ENCODE measurements around the gene SLC35E1. TPM values are rescaled to one million over a fixed set of nuclear protein-coding genes. Genes with fewer than 3 reads are reported as not detected.

The SLC35E1 gene
- total RNA-seq, 1 experiment from 2014 or later, result 28.5 TPM

DNA sequence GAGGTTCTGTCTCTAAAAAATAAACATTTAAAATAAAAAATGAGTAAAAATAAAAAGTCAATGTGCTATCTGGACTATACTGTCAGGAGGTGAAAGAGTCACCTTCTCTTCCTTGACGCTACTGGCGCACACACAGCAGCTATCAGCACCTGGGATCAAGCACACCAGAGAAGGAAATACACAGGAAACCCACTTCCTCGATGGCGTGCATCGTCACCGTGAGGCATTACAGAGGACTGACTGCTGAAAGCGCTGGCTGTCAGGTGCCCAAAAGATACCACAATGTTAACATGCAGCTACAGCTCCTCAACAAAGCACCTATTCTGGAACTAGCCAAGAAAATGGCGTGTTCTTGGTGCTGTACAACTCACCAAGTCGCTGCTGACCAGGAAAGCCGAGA, 6.1 kb downstream of the SLC35E1 start:
- ATAC-seq, result no peak
- no peak overlapping the region for H3K4me3 Mint-ChIP-seq
- H3K9me3 Mint-ChIP-seq, result no peaks in the 10 kb centered on the region
- ChIA-PET POLR2A (no interaction called here), CTCF (no interaction called here)
- TF ChIP-seq, protein P1, sequence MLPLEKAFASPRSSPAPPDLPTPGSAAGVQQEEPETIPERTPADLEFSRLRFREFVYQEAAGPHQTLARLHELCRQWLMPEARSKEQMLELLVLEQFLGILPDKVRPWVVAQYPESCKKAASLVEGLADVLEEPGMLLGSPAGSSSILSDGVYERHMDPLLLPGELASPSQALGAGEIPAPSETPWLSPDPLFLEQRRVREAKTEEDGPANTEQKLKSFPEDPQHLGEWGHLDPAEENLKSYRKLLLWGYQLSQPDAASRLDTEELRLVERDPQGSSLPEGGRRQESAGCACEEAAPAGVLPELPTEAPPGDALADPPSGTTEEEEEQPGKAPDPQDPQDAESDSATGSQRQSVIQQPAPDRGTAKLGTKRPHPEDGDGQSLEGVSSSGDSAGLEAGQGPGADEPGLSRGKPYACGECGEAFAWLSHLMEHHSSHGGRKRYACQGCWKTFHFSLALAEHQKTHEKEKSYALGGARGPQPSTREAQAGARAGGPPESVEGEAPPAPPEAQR (CRISPR knock-in tag; IDR thresholded peaks at IDR 0.05), result no peak
- TF ChIP-seq, protein P2, sequence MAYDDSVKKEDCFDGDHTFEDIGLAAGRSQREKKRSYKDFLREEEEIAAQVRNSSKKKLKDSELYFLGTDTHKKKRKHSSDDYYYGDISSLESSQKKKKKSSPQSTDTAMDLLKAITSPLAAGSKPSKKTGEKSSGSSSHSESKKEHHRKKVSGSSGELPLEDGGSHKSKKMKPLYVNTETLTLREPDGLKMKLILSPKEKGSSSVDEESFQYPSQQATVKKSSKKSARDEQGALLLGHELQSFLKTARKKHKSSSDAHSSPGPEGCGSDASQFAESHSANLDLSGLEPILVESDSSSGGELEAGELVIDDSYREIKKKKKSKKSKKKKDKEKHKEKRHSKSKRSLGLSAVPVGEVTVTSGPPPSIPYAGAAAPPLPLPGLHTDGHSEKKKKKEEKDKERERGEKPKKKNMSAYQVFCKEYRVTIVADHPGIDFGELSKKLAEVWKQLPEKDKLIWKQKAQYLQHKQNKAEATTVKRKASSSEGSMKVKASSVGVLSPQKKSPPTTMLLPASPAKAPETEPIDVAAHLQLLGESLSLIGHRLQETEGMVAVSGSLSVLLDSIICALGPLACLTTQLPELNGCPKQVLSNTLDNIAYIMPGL (CRISPR knock-in tag; IDR thresholded peaks at IDR 0.05), result no peak
- TF ChIP-seq IRF2 (CRISPR knock-in tag; IDR thresholded peaks at IDR 0.05; ENCODE audit: borderline replicate concordance, low read depth) (no peak), TEAD4 (CRISPR knock-in tag; IDR thresholded peaks at IDR 0.05) (no peak), CREB1 (CRISPR knock-in tag; IDR thresholded peaks at IDR 0.05) (no peak), ZNF219 (CRISPR knock-in tag; IDR thresholded peaks at IDR 0.05; ENCODE audit: borderline replicate concordance) (no peak), FOXJ3 (CRISPR knock-in tag; IDR thresholded peaks at IDR 0.05; ENCODE audit: borderline replicate concordance) (no peak), ZNF138 (CRISPR knock-in tag; conservative IDR thresholded peaks at IDR 0.05) (no peak), GRHL2 (CRISPR knock-in tag; IDR thresholded peaks at IDR 0.05; ENCODE audit: insufficient replicate concordance, severe bottlenecking) (no peak), FOXK1 (CRISPR knock-in tag; IDR thresholded peaks at IDR 0.05) (no peak), ZNF263 (CRISPR knock-in tag; IDR thresholded peaks at IDR 0.05; ENCODE audit: low read depth) (no peak)
- TF ChIP-seq, protein P3, sequence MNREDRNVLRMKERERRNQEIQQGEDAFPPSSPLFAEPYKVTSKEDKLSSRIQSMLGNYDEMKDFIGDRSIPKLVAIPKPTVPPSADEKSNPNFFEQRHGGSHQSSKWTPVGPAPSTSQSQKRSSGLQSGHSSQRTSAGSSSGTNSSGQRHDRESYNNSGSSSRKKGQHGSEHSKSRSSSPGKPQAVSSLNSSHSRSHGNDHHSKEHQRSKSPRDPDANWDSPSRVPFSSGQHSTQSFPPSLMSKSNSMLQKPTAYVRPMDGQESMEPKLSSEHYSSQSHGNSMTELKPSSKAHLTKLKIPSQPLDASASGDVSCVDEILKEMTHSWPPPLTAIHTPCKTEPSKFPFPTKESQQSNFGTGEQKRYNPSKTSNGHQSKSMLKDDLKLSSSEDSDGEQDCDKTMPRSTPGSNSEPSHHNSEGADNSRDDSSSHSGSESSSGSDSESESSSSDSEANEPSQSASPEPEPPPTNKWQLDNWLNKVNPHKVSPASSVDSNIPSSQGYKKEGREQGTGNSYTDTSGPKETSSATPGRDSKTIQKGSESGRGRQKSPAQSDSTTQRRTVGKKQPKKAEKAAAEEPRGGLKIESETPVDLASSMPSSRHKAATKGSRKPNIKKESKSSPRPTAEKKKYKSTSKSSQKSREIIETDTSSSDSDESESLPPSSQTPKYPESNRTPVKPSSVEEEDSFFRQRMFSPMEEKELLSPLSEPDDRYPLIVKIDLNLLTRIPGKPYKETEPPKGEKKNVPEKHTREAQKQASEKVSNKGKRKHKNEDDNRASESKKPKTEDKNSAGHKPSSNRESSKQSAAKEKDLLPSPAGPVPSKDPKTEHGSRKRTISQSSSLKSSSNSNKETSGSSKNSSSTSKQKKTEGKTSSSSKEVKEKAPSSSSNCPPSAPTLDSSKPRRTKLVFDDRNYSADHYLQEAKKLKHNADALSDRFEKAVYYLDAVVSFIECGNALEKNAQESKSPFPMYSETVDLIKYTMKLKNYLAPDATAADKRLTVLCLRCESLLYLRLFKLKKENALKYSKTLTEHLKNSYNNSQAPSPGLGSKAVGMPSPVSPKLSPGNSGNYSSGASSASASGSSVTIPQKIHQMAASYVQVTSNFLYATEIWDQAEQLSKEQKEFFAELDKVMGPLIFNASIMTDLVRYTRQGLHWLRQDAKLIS (CRISPR knock-in tag; IDR thresholded peaks at IDR 0.05; ENCODE audit: borderline replicate concordance), result no peak
- TF ChIP-seq, protein P4, sequence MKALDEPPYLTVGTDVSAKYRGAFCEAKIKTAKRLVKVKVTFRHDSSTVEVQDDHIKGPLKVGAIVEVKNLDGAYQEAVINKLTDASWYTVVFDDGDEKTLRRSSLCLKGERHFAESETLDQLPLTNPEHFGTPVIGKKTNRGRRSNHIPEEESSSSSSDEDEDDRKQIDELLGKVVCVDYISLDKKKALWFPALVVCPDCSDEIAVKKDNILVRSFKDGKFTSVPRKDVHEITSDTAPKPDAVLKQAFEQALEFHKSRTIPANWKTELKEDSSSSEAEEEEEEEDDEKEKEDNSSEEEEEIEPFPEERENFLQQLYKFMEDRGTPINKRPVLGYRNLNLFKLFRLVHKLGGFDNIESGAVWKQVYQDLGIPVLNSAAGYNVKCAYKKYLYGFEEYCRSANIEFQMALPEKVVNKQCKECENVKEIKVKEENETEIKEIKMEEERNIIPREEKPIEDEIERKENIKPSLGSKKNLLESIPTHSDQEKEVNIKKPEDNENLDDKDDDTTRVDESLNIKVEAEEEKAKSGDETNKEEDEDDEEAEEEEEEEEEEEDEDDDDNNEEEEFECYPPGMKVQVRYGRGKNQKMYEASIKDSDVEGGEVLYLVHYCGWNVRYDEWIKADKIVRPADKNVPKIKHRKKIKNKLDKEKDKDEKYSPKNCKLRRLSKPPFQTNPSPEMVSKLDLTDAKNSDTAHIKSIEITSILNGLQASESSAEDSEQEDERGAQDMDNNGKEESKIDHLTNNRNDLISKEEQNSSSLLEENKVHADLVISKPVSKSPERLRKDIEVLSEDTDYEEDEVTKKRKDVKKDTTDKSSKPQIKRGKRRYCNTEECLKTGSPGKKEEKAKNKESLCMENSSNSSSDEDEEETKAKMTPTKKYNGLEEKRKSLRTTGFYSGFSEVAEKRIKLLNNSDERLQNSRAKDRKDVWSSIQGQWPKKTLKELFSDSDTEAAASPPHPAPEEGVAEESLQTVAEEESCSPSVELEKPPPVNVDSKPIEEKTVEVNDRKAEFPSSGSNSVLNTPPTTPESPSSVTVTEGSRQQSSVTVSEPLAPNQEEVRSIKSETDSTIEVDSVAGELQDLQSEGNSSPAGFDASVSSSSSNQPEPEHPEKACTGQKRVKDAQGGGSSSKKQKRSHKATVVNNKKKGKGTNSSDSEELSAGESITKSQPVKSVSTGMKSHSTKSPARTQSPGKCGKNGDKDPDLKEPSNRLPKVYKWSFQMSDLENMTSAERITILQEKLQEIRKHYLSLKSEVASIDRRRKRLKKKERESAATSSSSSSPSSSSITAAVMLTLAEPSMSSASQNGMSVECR (CRISPR knock-in tag; IDR thresholded peaks at IDR 0.05; ENCODE audit: borderline replicate concordance), result no peak
- TF ChIP-seq, protein P5, sequence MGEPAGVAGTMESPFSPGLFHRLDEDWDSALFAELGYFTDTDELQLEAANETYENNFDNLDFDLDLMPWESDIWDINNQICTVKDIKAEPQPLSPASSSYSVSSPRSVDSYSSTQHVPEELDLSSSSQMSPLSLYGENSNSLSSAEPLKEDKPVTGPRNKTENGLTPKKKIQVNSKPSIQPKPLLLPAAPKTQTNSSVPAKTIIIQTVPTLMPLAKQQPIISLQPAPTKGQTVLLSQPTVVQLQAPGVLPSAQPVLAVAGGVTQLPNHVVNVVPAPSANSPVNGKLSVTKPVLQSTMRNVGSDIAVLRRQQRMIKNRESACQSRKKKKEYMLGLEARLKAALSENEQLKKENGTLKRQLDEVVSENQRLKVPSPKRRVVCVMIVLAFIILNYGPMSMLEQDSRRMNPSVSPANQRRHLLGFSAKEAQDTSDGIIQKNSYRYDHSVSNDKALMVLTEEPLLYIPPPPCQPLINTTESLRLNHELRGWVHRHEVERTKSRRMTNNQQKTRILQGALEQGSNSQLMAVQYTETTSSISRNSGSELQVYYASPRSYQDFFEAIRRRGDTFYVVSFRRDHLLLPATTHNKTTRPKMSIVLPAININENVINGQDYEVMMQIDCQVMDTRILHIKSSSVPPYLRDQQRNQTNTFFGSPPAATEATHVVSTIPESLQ (CRISPR knock-in tag; IDR thresholded peaks at IDR 0.05), result no peak
- TF ChIP-seq, protein P6, sequence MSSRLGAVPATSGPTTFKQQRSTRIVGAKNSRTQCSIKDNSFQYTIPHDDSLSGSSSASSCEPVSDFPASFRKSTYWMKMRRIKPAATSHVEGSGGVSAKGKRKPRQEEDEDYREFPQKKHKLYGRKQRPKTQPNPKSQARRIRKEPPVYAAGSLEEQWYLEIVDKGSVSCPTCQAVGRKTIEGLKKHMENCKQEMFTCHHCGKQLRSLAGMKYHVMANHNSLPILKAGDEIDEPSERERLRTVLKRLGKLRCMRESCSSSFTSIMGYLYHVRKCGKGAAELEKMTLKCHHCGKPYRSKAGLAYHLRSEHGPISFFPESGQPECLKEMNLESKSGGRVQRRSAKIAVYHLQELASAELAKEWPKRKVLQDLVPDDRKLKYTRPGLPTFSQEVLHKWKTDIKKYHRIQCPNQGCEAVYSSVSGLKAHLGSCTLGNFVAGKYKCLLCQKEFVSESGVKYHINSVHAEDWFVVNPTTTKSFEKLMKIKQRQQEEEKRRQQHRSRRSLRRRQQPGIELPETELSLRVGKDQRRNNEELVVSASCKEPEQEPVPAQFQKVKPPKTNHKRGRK (CRISPR knock-in tag; IDR thresholded peaks at IDR 0.05; ENCODE audit: borderline replicate concordance), result no peak
- H3K27me3 Mint-ChIP-seq (ENCODE audit: low read depth), result no peaks in the 10 kb centered on the region
- no peak for DNase-seq (ENCODE audit: low spot score)
- H3K4me1 Mint-ChIP-seq, result peaks cover 3% of the 10 kb centered on the region; the same call in 1 of the 2 replicates
- no peak overlapping the region for H3K27ac Mint-ChIP-seq
- peaks cover 50% of the 10 kb centered on the region for H3K36me3 Mint-ChIP-seq
